Common myeloid progenitor, CD34-positive (primary cell): ENCODE results near the gene AKR1D1. TPM values are rescaled to one million over a fixed set of nuclear protein-coding genes. Genes with fewer than 3 reads are reported as not detected.

Source experiments
- CTCF ChIA-PET: fragments of 350-600 bp; sonication (Branson Sonifier 250); formaldehyde crosslinking; loops from one replicate; lab custom pipeline; 2021; ENCODE audit warnings: antibody characterized with exemption; lab: Charles Lee
- POLR2A ChIA-PET: fragments of 350-600 bp; sonication (Branson Sonifier 250); formaldehyde crosslinking; loops from one replicate; lab custom pipeline; 2021; ENCODE audit warnings: antibody characterized with exemption; lab: Charles Lee
- DNase-seq, 3 donors: peaks; one replicate each; pipeline versions ENCODE4 v3.0.0 to v3.0.0-alpha.2; 2013
- H3K27ac ChIP-seq, 2 experiments: 1 replicate in 1 of 2; 2 replicates in 1 of 2; pipeline ENCODE4 v1.7.0; 2013; ENCODE audit warnings: inconsistent platforms in 2 of 2, low read length in 2 of 2, mild to moderate bottlenecking in 2 of 2, low read depth in 1 of 2, moderate library complexity in 1 of 2; ENCODE audit not compliant: severe bottlenecking in 2 of 2, insufficient read depth in 1 of 2, poor library complexity in 1 of 2
- H3K27me3 ChIP-seq, 5 experiments: replicated peaks in 2 of 5; 1 replicate in 3 of 5; 2 replicates in 2 of 5; pipeline versions ENCODE4 v1.6.1 to v1.7.0; 2013; ENCODE audit warnings: low read length in 4 of 5, mild to moderate bottlenecking in 2 of 5, moderate library complexity in 2 of 5, inconsistent platforms in 1 of 5; ENCODE audit not compliant: insufficient read depth in 5 of 5, control insufficient read depth in 4 of 5
- H3K36me3 ChIP-seq, 4 experiments: 1 replicate in 2 of 4; 2 replicates in 2 of 4; pipeline versions ENCODE4 v1.6.1 to v1.7.0; 2013; ENCODE audit warnings: low read length in 3 of 4, control low read depth in 1 of 4, mild to moderate bottlenecking in 1 of 4; ENCODE audit not compliant: control insufficient read depth in 4 of 4, insufficient read depth in 4 of 4
- H3K4me1 ChIP-seq, 4 experiments: 1 replicate in 3 of 4; 2 replicates in 1 of 4; pipeline versions ENCODE4 v1.6.1 to v1.7.1; 2013; ENCODE audit warnings: low read length in 3 of 4, mild to moderate bottlenecking in 3 of 4, control low read depth in 1 of 4, inconsistent platforms in 1 of 4, moderate library complexity in 1 of 4; ENCODE audit not compliant: control insufficient read depth in 4 of 4, insufficient read depth in 4 of 4; ENCODE audit errors: control extremely low read depth in 1 of 4
- H3K4me3 ChIP-seq, 7 experiments: 1 replicate in 4 of 7; 2 replicates in 3 of 7; pipeline versions ENCODE4 v1.5.1 to v1.7.0; 2013; ENCODE audit warnings: mild to moderate bottlenecking in 7 of 7, low read length in 6 of 7, moderate library complexity in 6 of 7, inconsistent platforms in 2 of 7, low read depth in 2 of 7, control low read depth in 1 of 7; ENCODE audit not compliant: insufficient read depth in 4 of 7, control insufficient read depth in 1 of 7; ENCODE audit errors: extremely low read depth in 1 of 7
- H3K9me3 ChIP-seq, 5 experiments: 1 replicate in 4 of 5; 2 replicates in 1 of 5; pipeline versions ENCODE4 v1.6.1 to v1.7.1; 2013; ENCODE audit warnings: low read length in 4 of 5, mild to moderate bottlenecking in 2 of 5, inconsistent platforms in 1 of 5, low read depth in 1 of 5, moderate library complexity in 1 of 5; ENCODE audit not compliant: control insufficient read depth in 4 of 5, insufficient read depth in 2 of 5; ENCODE audit errors: control extremely low read depth in 1 of 5
- WGBS: methylation state at CpG from one replicate; pipeline ENCODE4 v1.1.5; 2013; ENCODE audit not compliant: insufficient coverage; 5-methylcytosine and 5-hydroxymethylcytosine counted together
- polyA plus RNA-seq: library from polyadenylated mRNA; unstranded; fragments of 120-200 nt; gene quantifications from one replicate; pipeline ENCODE4 v1.2.1, GENCODE V29; 2013

Gene AKR1D1, protein sequence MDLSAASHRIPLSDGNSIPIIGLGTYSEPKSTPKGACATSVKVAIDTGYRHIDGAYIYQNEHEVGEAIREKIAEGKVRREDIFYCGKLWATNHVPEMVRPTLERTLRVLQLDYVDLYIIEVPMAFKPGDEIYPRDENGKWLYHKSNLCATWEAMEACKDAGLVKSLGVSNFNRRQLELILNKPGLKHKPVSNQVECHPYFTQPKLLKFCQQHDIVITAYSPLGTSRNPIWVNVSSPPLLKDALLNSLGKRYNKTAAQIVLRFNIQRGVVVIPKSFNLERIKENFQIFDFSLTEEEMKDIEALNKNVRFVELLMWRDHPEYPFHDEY
- not detected for polyA plus RNA-seq

DNA sequence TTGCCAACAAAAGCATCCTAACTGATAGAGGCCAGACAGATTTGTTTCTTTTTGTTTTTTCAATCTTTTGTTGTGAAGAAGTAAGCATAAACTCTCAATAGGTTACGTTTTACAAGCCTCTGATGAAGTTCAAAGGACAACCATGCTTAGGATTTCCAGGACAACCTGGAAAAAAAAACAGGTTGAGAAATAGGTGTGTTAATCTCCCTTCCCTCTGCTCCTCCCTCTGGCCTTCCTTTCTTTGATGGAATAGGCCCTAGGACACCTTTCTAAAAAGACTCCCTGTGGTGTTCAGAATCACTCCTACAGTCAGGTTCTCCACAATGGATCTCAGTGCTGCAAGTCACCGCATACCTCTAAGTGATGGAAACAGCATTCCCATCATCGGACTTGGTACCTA lies at the start of gene AKR1D1:
AKR1D1 (plus strand) TSS at position 264 of the 400 bp plus-strand sequence; CDS start at position 324, 60 bp downstream.
- no peaks in the 10 kb centered on the region for H3K27me3 ChIP-seq
- H3K27ac ChIP-seq: no peak within 1 kb of the TSS
- ChIA-PET CTCF (no interaction called here), POLR2A (no interaction called here)
- no peaks in the 10 kb centered on the region for H3K36me3 ChIP-seq
- H3K9me3 ChIP-seq: peaks cover 0 to 6% (median 0%) of the 10 kb centered on the region in 5 experiments
- DNase-seq: no peak
- no peaks in the 10 kb centered on the region for H3K4me1 ChIP-seq
- H3K4me3 ChIP-seq: no peak within 1 kb of the TSS
- 100% methylated on average over 2 of the region's 3 CpGs for WGBS

DNA sequence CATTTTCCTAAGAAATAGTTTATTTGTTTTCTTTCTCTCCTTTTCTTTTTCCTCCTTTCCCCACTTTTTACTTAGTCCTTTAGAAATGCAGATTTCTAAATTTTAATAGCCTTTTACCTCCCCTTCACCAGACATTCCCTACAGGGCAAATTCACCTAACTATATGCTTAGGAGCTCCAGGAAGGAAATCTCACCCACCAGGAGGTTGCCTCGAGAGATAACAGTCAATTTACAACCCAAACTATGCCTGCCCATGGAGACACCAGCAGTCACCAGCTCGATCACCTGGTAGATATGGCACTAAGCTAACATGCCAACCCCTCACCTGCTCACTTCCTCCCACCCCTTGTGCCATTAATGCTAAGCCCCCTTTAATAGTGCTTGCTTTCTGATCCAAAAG lies 49.2 kb upstream of the AKR1D1 start:
- ChIA-PET POLR2A (interaction anchor here (0.6 kb wide), 1 partner anchor 24 kb away, joined by 4 read pairs; no protein-coding TSS in a partner anchor), CTCF (no interaction called here)
- Histone ChIP-seq H3K9me3 (peaks cover 0 to 5% (median 3%) of the 10 kb centered on the region in 5 experiments), H3K27me3 (no peaks in the 10 kb centered on the region), H3K27ac (no peak overlapping the region), H3K4me3 (no peak overlapping the region), H3K36me3 (no peaks in the 10 kb centered on the region), H3K4me1 (peaks cover 0 to 19% (median 10%) of the 10 kb centered on the region in 4 experiments)
- DNase-seq: no peak
- 39% methylated on average over 2 of the region's 2 CpGs for WGBS

DNA sequence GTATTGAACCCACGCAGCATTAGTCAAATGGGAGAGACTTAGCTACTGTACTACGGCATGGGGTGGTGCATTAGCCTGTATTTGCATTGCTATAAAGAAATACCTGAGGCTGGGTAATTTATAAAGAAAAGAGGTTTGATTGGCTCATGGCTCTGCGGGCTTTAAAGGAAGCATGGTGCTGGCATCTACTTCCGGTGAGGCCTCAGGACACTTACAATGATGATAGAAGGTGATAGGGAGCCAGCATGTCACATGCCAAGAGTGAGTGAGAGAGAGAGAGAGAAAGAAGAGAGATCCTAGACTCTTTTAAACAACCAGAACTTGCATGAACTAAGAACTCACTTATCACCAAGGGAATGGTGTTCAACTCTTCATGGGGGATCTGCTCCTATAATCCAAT lies 47.1 kb upstream of the AKR1D1 start:
- CTCF ChIA-PET: interaction anchor here (1.3 kb wide), 1 partner anchor 11 kb away, joined by 4 read pairs; no protein-coding TSS in a partner anchor

DNA sequence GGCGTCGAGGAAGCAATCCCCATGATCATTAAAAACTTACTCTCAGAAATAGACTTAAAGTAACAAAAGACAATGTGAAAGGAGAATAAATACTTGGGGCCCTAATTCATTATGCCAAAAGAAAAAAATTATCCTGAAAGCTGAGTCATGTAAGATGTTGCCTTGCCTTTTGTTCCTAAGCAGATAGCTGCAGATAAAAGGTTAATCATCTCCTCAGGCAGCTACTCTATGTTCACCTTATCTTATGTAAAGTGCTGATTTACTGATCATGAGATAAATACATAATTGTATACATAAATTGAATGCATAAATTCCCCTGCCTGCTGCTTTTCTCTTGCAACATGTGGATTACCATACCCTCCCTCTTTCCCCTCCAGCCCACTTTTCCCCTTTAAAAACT lies 46.3 kb upstream of the AKR1D1 start:
- Histone ChIP-seq H3K36me3 (no peaks in the 10 kb centered on the region), H3K9me3 (peaks cover 0 to 5% (median 0%) of the 10 kb centered on the region in 5 experiments), H3K27me3 (no peaks in the 10 kb centered on the region), H3K4me3 (no peak overlapping the region), H3K27ac (no peak overlapping the region), H3K4me1 (peaks cover 0 to 19% (median 10%) of the 10 kb centered on the region in 4 experiments)
- POLR2A ChIA-PET: no interaction called here
- no CpG with 5 or more reads among the region's 2 CpGs for WGBS
- CTCF ChIA-PET: no interaction called here
- DNase-seq: no peak

More for the DNA sequence above, 47.1 kb upstream of the AKR1D1 start:
- Histone ChIP-seq H3K27me3 (no peaks in the 10 kb centered on the region), H3K9me3 (peaks cover 0 to 5% (median 3%) of the 10 kb centered on the region in 5 experiments), H3K4me3 (no peak overlapping the region), H3K27ac (no peak overlapping the region), H3K4me1 (peaks cover 0 to 19% (median 10%) of the 10 kb centered on the region in 4 experiments), H3K36me3 (no peaks in the 10 kb centered on the region)
- 89% methylated on average over 4 of the region's 4 CpGs for WGBS
- no peak for DNase-seq
- POLR2A ChIA-PET: no interaction called here

DNA sequence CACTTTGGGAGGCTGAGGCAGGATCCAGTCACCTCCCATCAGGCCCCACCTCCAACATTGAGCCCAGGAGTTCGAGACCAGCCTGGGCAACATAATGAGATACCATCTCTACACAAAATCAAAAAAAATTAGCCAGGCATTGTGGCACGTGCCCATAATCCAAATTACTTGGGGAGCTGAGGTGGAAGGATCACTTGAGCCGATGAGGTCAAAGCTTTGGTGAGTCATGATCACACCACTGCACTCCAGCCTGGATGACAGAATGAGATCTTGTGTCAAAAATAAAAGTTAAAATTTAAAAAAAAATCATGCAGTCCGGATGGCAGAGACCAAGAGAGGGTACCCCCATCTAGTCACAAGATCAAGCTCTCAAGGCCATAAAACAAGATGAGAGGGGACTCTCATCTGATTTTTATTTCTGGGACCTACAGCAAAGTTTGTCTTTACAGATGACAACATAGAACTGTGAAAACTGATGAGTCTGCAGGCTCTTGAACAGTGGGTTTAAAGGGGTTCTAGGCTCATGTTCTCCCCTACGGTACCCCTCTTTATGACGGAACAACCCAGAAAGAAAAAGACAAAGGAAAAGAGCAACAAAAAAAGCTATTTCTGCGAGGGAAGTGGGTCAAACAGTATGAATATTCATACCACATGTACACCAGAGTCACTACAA lies 45.4 kb upstream of the AKR1D1 start:
- POLR2A ChIA-PET: no interaction called here
- Histone ChIP-seq H3K4me1 (peaks cover 0 to 19% (median 10%) of the 10 kb centered on the region in 4 experiments), H3K36me3 (no peaks in the 10 kb centered on the region), H3K27me3 (no peaks in the 10 kb centered on the region), H3K27ac (no peak overlapping the region), H3K9me3 (peaks cover 0 to 5% (median 2%) of the 10 kb centered on the region in 5 experiments), H3K4me3 (no peak overlapping the region)
- WGBS: 94% methylated on average over 6 of the region's 7 CpGs
- CTCF ChIA-PET: no interaction called here
- no peak for DNase-seq

DNA sequence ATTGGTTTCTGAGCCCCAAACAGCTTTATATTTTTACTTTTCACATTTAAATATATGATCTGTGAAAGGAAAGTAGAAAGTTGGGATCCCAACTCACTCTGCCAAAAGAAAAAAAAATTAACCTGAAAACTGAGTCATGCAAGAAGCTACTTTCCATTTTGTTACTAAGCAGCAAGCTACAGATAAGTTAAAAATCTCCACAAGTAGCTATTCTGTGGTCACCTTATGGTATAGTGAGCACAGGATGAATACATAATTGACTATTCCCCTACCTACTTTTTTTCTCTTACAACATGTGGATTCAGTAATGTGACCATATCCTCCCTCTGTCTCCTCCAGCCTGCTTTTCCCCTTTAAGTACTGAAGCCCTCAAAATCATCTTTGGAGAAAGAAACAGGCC lies 44.1 kb upstream of the AKR1D1 start:
- POLR2A ChIA-PET: no interaction called here
- no peak overlapping the region for H3K27ac ChIP-seq

DNA sequence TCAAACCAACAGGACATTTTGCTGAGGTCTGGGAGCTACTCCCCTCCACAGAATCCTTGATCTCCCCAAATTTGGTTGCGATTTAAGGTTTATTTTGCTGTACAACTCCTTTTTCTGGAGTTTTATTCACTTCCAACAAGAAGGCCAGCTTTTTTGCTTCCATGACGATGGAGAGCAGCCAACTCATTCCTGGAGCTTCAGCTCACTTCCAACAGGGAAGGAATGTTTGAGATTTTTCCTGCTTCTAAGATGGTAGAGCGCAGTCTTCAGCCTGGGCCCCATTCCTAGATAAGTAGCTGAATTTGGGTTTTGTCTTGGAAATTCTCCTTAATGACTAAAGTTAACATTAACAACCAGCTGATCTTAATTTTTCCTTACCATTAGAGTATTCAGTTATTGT lies 43.5 kb upstream of the AKR1D1 start:
- ChIA-PET CTCF (interaction anchor here (1.0 kb wide), 1 partner anchor 29 kb away, joined by 3 read pairs; no protein-coding TSS in a partner anchor), POLR2A (no interaction called here)
- Histone ChIP-seq H3K27me3 (no peaks in the 10 kb centered on the region), H3K4me1 (peaks cover 0 to 12% (median 9%) of the 10 kb centered on the region in 4 experiments), H3K9me3 (peaks cover 0 to 11% (median 2%) of the 10 kb centered on the region in 5 experiments), H3K4me3 (no peak overlapping the region), H3K36me3 (no peaks in the 10 kb centered on the region), H3K27ac (no peak overlapping the region)
- DNase-seq: no peak
- WGBS: 100% methylated on average over 2 of the region's 3 CpGs

More for the DNA sequence above, 44.1 kb upstream of the AKR1D1 start:
- CTCF ChIA-PET: no interaction called here
- Histone ChIP-seq H3K4me1 (peaks cover 0 to 17% (median 10%) of the 10 kb centered on the region in 4 experiments), H3K36me3 (no peaks in the 10 kb centered on the region), H3K9me3 (peaks cover 0 to 11% (median 2%) of the 10 kb centered on the region in 5 experiments), H3K4me3 (no peak overlapping the region), H3K27me3 (no peaks in the 10 kb centered on the region)
- DNase-seq: no peak
